ENCODE measurements around the gene NAAA.

The NAAA gene

GRCh38 chr4:75950213-75950815 is 9.5 kb upstream of the NAAA start:
- no peak for DNase-seq
- Histone ChIP-seq H3K9me3 (ENCODE audit: insufficient read depth, low read length, severe bottlenecking) (no peaks in the 10 kb centered on the region), H3K4me2 (ENCODE audit: insufficient read depth, low read length) (no peak overlapping the region), H3K27me3 (ENCODE audit: insufficient read depth, low read length, poor library complexity) (no peaks in the 10 kb centered on the region), H3K4me3 (ENCODE audit: low read depth in 1 of 2, low read length in 2 of 2) (no peak overlapping the region), H3K27ac (ENCODE audit: low read length) (no peak overlapping the region), H2AFZ (ENCODE audit: low read depth, low read length) (no peak overlapping the region), H3K9ac (ENCODE audit: low read depth, low read length) (no peak overlapping the region), H4K20me1 (ENCODE audit: insufficient read depth, low read length) (no peaks in the 10 kb centered on the region), H3K79me2 (ENCODE audit: insufficient read depth, low read length) (no peaks in the 10 kb centered on the region), H3K36me3 (ENCODE audit: insufficient read depth, low read length) (peaks cover 78% of the 10 kb centered on the region), H3K4me1 (ENCODE audit: insufficient read depth, low read length) (no peaks in the 10 kb centered on the region)
- TF ChIP-seq CTCF (IDR thresholded peaks at IDR 0.05; ENCODE audit: borderline replicate concordance, extremely low read depth, low read length, poor library complexity, severe bottlenecking) = no peak
- no peak for TF ChIP-seq EZH2 (IDR thresholded peaks at IDR 0.05; ENCODE audit: borderline replicate concordance, low read depth, low read length, severe bottlenecking)
- ATAC-seq (ENCODE audit: insufficient read depth, low read depth) = no peak

GRCh38 chr4:75948822-75949444 is 8.1 kb upstream of the NAAA start:
- Histone ChIP-seq H2AFZ (ENCODE audit: low read depth, low read length) (no peak overlapping the region), H3K79me2 (ENCODE audit: insufficient read depth, low read length) (no peaks in the 10 kb centered on the region), H4K20me1 (ENCODE audit: insufficient read depth, low read length) (no peaks in the 10 kb centered on the region), H3K4me1 (ENCODE audit: insufficient read depth, low read length) (no peaks in the 10 kb centered on the region), H3K9ac (ENCODE audit: low read depth, low read length) (no peak overlapping the region), H3K4me2 (ENCODE audit: insufficient read depth, low read length) (no peak overlapping the region), H3K36me3 (ENCODE audit: insufficient read depth, low read length) (peaks cover 67% of the 10 kb centered on the region), H3K27ac (ENCODE audit: low read length) (no peak overlapping the region), H3K4me3 (ENCODE audit: low read depth in 1 of 2, low read length in 2 of 2) (no peak overlapping the region), H3K27me3 (ENCODE audit: insufficient read depth, low read length, poor library complexity) (no peaks in the 10 kb centered on the region), H3K9me3 (ENCODE audit: insufficient read depth, low read length, severe bottlenecking) (no peaks in the 10 kb centered on the region)
- TF ChIP-seq CTCF (IDR thresholded peaks at IDR 0.05; ENCODE audit: borderline replicate concordance, extremely low read depth, low read length, poor library complexity, severe bottlenecking) (no peak), EZH2 (IDR thresholded peaks at IDR 0.05; ENCODE audit: borderline replicate concordance, low read depth, low read length, severe bottlenecking) (no peak)
- DNase-seq (no peak), ATAC-seq (ENCODE audit: insufficient read depth, low read depth) (no peak)

- ATAC-seq (ENCODE audit: insufficient read depth, low read depth) (peak; percentile 71), DNase-seq (peak; percentile 80)
- peaks cover 24% of the 10 kb centered on the region for H3K4me1 ChIP-seq (ENCODE audit: insufficient read depth, low read length)
- no peaks in the 10 kb centered on the region for H3K27me3 ChIP-seq (ENCODE audit: insufficient read depth, low read length, poor library complexity)
- H4K20me1 ChIP-seq (ENCODE audit: insufficient read depth, low read length) = no peaks in the 10 kb centered on the region
- peaks cover 17% of the 10 kb centered on the region for H3K36me3 ChIP-seq (ENCODE audit: insufficient read depth, low read length)
- no peaks in the 10 kb centered on the region; the same call in 1 of the 2 replicates for H3K79me2 ChIP-seq (ENCODE audit: insufficient read depth, low read length)
- no peak for TF ChIP-seq CTCF (IDR thresholded peaks at IDR 0.05; ENCODE audit: borderline replicate concordance, extremely low read depth, low read length, poor library complexity, severe bottlenecking)
- no peak for TF ChIP-seq EZH2 (IDR thresholded peaks at IDR 0.05; ENCODE audit: borderline replicate concordance, low read depth, low read length, severe bottlenecking)
- peak overlapping the region; percentile 86 for H2AFZ ChIP-seq (ENCODE audit: low read depth, low read length)
- no peaks in the 10 kb centered on the region for H3K9me3 ChIP-seq (ENCODE audit: insufficient read depth, low read length, severe bottlenecking)
- H3K27ac ChIP-seq (ENCODE audit: low read length) = peak overlapping the region; percentile 78
- peak overlapping the region; percentile 88 to 97 for H3K4me3 ChIP-seq (ENCODE audit: low read depth in 1 of 2, low read length in 2 of 2)
- H3K9ac ChIP-seq (ENCODE audit: low read depth, low read length) = peak overlapping the region; percentile 65
- peak overlapping the region; percentile 98 for H3K4me2 ChIP-seq (ENCODE audit: insufficient read depth, low read length)
Measured at GRCh38 chr4:75939890-75940691, 722 bp downstream of the NAAA start.
